ENCODE measurements around the gene DGKZ.
A peak's percentile ranks its signal among the peaks of the same experiment; 100 is the strongest.

Gene DGKZ

GRCh38 chr11:46333394-46333947 is 13.8 kb upstream of the DGKZ start:
- Histone ChIP-seq H3K4me1 (peaks cover 0 to 18% (median 13%) of the 10 kb centered on the region in 4 donors), H3K27ac (no peak overlapping the region)

GRCh38 chr11:46334211-46334610 is 13.1 kb upstream of the DGKZ start:
- H3K4me3 ChIP-seq: no peak overlapping the region
- no peak for DNase-seq

More at GRCh38 chr11:46333394-46333947, 13.8 kb upstream of the DGKZ start:
- no peaks in the 10 kb centered on the region for H3K36me3 ChIP-seq
- H3K9me3 ChIP-seq: no peaks in the 10 kb centered on the region
- TF ChIP-seq CTCF (IDR thresholded peaks at IDR 0.05): no peak
- intact Hi-C loops (cut with DNase I; ENCODE audit: low total_unique reads): no loop called here
- H3K4me3 ChIP-seq: peak overlapping the region; percentile 31 to 48
- H3K27me3 ChIP-seq: peaks cover 0 to 80% of the 10 kb centered on the region in 2 donors
- no peak for DNase-seq

GRCh38 chr11:46335271-46335670 is 12.0 kb upstream of the DGKZ start:
- no peak overlapping the region for H3K4me3 ChIP-seq
- no peaks in the 10 kb centered on the region for H3K9me3 ChIP-seq
- no peak overlapping the region for H3K27ac ChIP-seq
- intact Hi-C loops (cut with DNase I; ENCODE audit: low total_unique reads): no loop called here
- TF ChIP-seq CTCF (IDR thresholded peaks at IDR 0.05): no peak
- DNase-seq: no peak
- H3K4me1 ChIP-seq: peaks cover 0 to 28% (median 18%) of the 10 kb centered on the region in 4 donors
- no peaks in the 10 kb centered on the region for H3K36me3 ChIP-seq
- peaks cover 0 to 71% of the 10 kb centered on the region in 2 donors for H3K27me3 ChIP-seq

More at GRCh38 chr11:46334211-46334610, 13.1 kb upstream of the DGKZ start:
- Histone ChIP-seq H3K4me1 (peaks cover 0 to 25% (median 16%) of the 10 kb centered on the region in 4 donors), H3K36me3 (no peaks in the 10 kb centered on the region), H3K27me3 (peaks cover 0 to 80% of the 10 kb centered on the region in 2 donors), H3K9me3 (no peaks in the 10 kb centered on the region), H3K27ac (no peak overlapping the region)
- intact Hi-C loops (cut with DNase I; ENCODE audit: low total_unique reads): no loop called here
- no peak for TF ChIP-seq CTCF (IDR thresholded peaks at IDR 0.05)

GRCh38 chr11:46335890-46336562 is 11.2 kb upstream of the DGKZ start:
- Histone ChIP-seq H3K27me3 (peaks cover 0 to 64% of the 10 kb centered on the region in 2 donors), H3K9me3 (no peaks in the 10 kb centered on the region), H3K27ac (no peak overlapping the region), H3K4me3 (no peak overlapping the region), H3K36me3 (no peaks in the 10 kb centered on the region), H3K4me1 (peaks cover 0 to 28% (median 18%) of the 10 kb centered on the region in 4 donors)
- intact Hi-C loops (cut with DNase I; ENCODE audit: low total_unique reads): no loop called here
- no peak for TF ChIP-seq CTCF (IDR thresholded peaks at IDR 0.05)
- DNase-seq: no peak

- H3K9me3 ChIP-seq: no peaks in the 10 kb centered on the region
- no peak overlapping the region for H3K27ac ChIP-seq
- H3K36me3 ChIP-seq: no peaks in the 10 kb centered on the region
- H3K4me1 ChIP-seq: peaks cover 0 to 28% (median 18%) of the 10 kb centered on the region in 4 donors
- no peak overlapping the region for H3K4me3 ChIP-seq
- no peak for TF ChIP-seq CTCF (IDR thresholded peaks at IDR 0.05)
- peaks cover 0 to 57% of the 10 kb centered on the region in 2 donors for H3K27me3 ChIP-seq
- intact Hi-C loops (cut with DNase I; ENCODE audit: low total_unique reads): no loop called here
- no peak for DNase-seq
Observed at GRCh38 chr11:46336563-46337180, 10.6 kb upstream of the DGKZ start.
